K562 (cell line): ENCODE data around the gene SDK1. TPM values are rescaled to one million over a fixed set of nuclear protein-coding genes. Genes with fewer than 3 reads are reported as not detected.

Experiments
- ATAC-seq: fragments of 200-7000 bp; cut with Tn5 transposase; 3 replicates; pipeline ENCODE4 v1.9.1; 2020; ENCODE audit warnings: moderate library complexity
- BruUV-seq: library from RNA; stranded (reverse); fragments of 400-500 nt; replicated peaks from 2 replicates; lab custom pipeline; 2021; lab: Mats Ljungman, UMichigan
- CTCF ChIA-PET: fragments of 300-600 bp; formaldehyde crosslinking; extraction: SDS; loops from one replicate; lab custom pipeline; 2021; ENCODE audit warnings: low intra/inter-chr PET ratio; lab: Yijun Ruan, JAX
- POLR2A ChIA-PET: fragments of 300-600, 350-650 bp; sonication (Branson Sonifier 250); formaldehyde crosslinking; extraction: SDS; loops from one replicate; lab custom pipeline; 2021; ENCODE audit warnings: antibody characterized with exemption, inconsistent platforms; lab: Yijun Ruan, JAX
- DNase-seq, 4 experiments: peaks; one replicate each; pipeline versions ENCODE4 v3.0.0 to v3.0.0-alpha.2; 2011 to 2018; ENCODE audit warnings: low spot score in 3 of 4, mixed read lengths in 3 of 4; ENCODE audit errors: extremely low read depth in 1 of 4
- FAIRE-seq: peaks from 2 replicates; lab custom pipeline; 2011; peaks lifted over from hg19 to GRCh38; lab: Jason Lieb, UNC
- H2AFZ ChIP-seq: 2 replicates; pipeline ENCODE4 v1.6.0; 2011; ENCODE audit warnings: low read depth, low read length, control low read depth, inconsistent platforms
- H3K27ac ChIP-seq: fragments of 200-600 bp; 3 replicates; pipeline ENCODE4 v1.8.0; 2011; ENCODE audit warnings: low read depth, mild to moderate bottlenecking, control low read depth, inconsistent platforms, low read length, moderate library complexity, mixed read lengths; ENCODE audit errors: extremely low read depth
- H3K27me3 ChIP-seq, 2 experiments: fragments of 300-600 bp in 1 of 2; 2 replicates in 1 of 2; 3 replicates in 1 of 2; pipeline versions ENCODE4 v1.6.0 to v1.8.0; 2011; ENCODE audit warnings: inconsistent platforms in 2 of 2, low read length in 2 of 2, mild to moderate bottlenecking in 1 of 2, mixed read lengths in 1 of 2, moderate library complexity in 1 of 2; ENCODE audit not compliant: control insufficient read depth in 2 of 2, insufficient read depth in 2 of 2
- H3K36me3 ChIP-seq: fragments of 300-600 bp; 3 replicates; pipeline ENCODE4 v1.8.0; 2011; ENCODE audit warnings: mild to moderate bottlenecking, low read length, inconsistent platforms; ENCODE audit not compliant: control insufficient read depth, insufficient read depth
- H3K4me1 ChIP-seq, 2 experiments: fragments of 200-600 bp in 1 of 2; replicated peaks in 1 of 2; 2 replicates in 1 of 2; 3 replicates in 1 of 2; pipeline versions ENCODE4 v1.5.1 to v1.8.0; 2011; ENCODE audit warnings: inconsistent platforms in 2 of 2, low read length in 2 of 2, mild to moderate bottlenecking in 1 of 2, mixed read lengths in 1 of 2, moderate library complexity in 1 of 2; ENCODE audit not compliant: control insufficient read depth in 2 of 2, insufficient read depth in 2 of 2
- H3K4me2 ChIP-seq: 2 replicates; pipeline ENCODE4 v1.6.1; 2011; ENCODE audit warnings: low read length, control low read depth, inconsistent platforms, mixed read lengths; ENCODE audit not compliant: insufficient read depth
- H3K4me3 ChIP-seq: fragments of 200-600 bp; sonication (generic), shearing (Covaris generic); 2 replicates; pipeline ENCODE4 v1.5.1; 2016; ENCODE audit warnings: control low read depth, inconsistent platforms
- H3K79me2 ChIP-seq: fragments of 200-600 bp; 3 replicates; pipeline ENCODE4 v1.8.0; 2011; ENCODE audit warnings: low read length, inconsistent platforms; ENCODE audit not compliant: control insufficient read depth, insufficient read depth
- H3K9ac ChIP-seq, 2 experiments: 2 replicates each; pipeline versions ENCODE4 v1.6.0 to v1.6.1; 2011; ENCODE audit warnings: low read depth in 2 of 2, low read length in 2 of 2, control low read depth in 1 of 2, inconsistent platforms in 1 of 2, mild to moderate bottlenecking in 1 of 2, mixed read lengths in 1 of 2; ENCODE audit not compliant: insufficient read depth in 1 of 2
- H3K9me1 ChIP-seq: one replicate; pipeline ENCODE4 v1.6.0; 2011; ENCODE audit warnings: inconsistent platforms, mild to moderate bottlenecking, low read length, moderate library complexity; ENCODE audit not compliant: control insufficient read depth, insufficient read depth
- H3K9me3 ChIP-seq: replicated peaks from 2 replicates; pipeline ENCODE4 v1.5.1; 2011; ENCODE audit warnings: low read depth, low read length, inconsistent platforms; ENCODE audit not compliant: control insufficient read depth, insufficient read depth
- H4K20me1 ChIP-seq: replicated peaks from 2 replicates; pipeline ENCODE4 v1.6.1; 2011; ENCODE audit warnings: low read length, inconsistent platforms, mixed read lengths; ENCODE audit not compliant: control insufficient read depth, insufficient read depth
- CREB1 ChIP-seq, 2 experiments: sonication (generic) in 1 of 2; formaldehyde crosslinking in 1 of 2; IDR thresholded peaks; 2 replicates each; pipeline versions ENCODE4 v1.6.1 to v1.8.0; 2012 to 2022; ENCODE audit warnings: inconsistent platforms in 1 of 2, mild to moderate bottlenecking in 1 of 2, missing genetic modification reagents in 1 of 2, moderate library complexity in 1 of 2
- EGR1 ChIP-seq: fragments of 450-650 bp; conservative IDR thresholded peaks from 2 replicates; pipeline ENCODE4 v1.6.1; 2017; ENCODE audit warnings: mild to moderate bottlenecking
- EHMT2 ChIP-seq: fragments of 450-650 bp; IDR thresholded peaks from 2 replicates; pipeline ENCODE4 v1.6.1; 2018; ENCODE audit warnings: antibody characterized with exemption
- MYC ChIP-seq, 2 experiments: fragments of 250-450 bp in 1 of 2; sonication (Bioruptor Pico) in 1 of 2; IDR thresholded peaks; 2 replicates each; pipeline versions ENCODE4 v1.5.1 to v1.6.1; 2012 to 2021; ENCODE audit warnings: low read depth in 2 of 2, borderline replicate concordance in 1 of 2, improper control_type of control experiment in 1 of 2, low read length in 1 of 2, mild to moderate bottlenecking in 1 of 2, moderate library complexity in 1 of 2
- RBM17 ChIP-seq: fragments of 200-400 bp; formaldehyde crosslinking; IDR thresholded peaks from 2 replicates; pipeline ENCODE4 v1.6.1; 2017; ENCODE audit warnings: low read depth, mild to moderate bottlenecking, low read length, borderline replicate concordance
- STAT5A ChIP-seq: IDR thresholded peaks from 2 replicates; pipeline ENCODE4 v1.6.1; 2012; ENCODE audit warnings: low read length, inconsistent platforms, borderline replicate concordance
- TFAM ChIP-seq: fragments of 250-450 bp; sonication (Bioruptor Pico); conservative IDR thresholded peaks from 2 replicates; pipeline ENCODE4 v1.5.0; 2021; ENCODE audit warnings: mild to moderate bottlenecking, moderate library complexity
- ZNF174 ChIP-seq: fragments of 250-450 bp; sonication (Bioruptor Pico); IDR thresholded peaks from 2 replicates; pipeline ENCODE4 v1.4.0; 2020; ENCODE audit warnings: mild to moderate bottlenecking
- ZNF75A ChIP-seq: fragments of 450-650 bp; formaldehyde crosslinking; IDR thresholded peaks from 2 replicates; pipeline ENCODE4 v1.4.0; 2020; ENCODE audit warnings: mild to moderate bottlenecking
- ZSCAN32 ChIP-seq: fragments of 450-650 bp; formaldehyde crosslinking; IDR thresholded peaks from 2 replicates; pipeline ENCODE4 v1.4.0; 2020; ENCODE audit warnings: mild to moderate bottlenecking, moderate library complexity
- WGBS: fragments of 100-300 bp; shearing (Covaris generic); methylation state at CpG from one replicate; pipeline ENCODE4 v1.1.6; 2016; ENCODE audit warnings: low coverage, mixed read lengths; ENCODE audit not compliant: insufficient coverage; ENCODE audit errors: missing lambda C conversion rate; 5-methylcytosine and 5-hydroxymethylcytosine counted together
- in situ Hi-C: fragments of 300-500 bp; cut with MboI; formaldehyde crosslinking; loops from 4 replicates; pipeline ENCODE4 v1.15.0; 2018; ENCODE audit warnings: inconsistent platforms, mixed read lengths
- intact Hi-C: fragments of 100-400 bp; cut with micrococcal nuclease; formaldehyde crosslinking; loops from 2 replicates; pipeline ENCODE4 v1.14.2; 2022
- polyA plus RNA-seq, 8 experiments: library from polyadenylated mRNA; depleted of rRNA in 4 of 8; stranded (reverse) in 5 of 8; unstranded in 3 of 8; fragments of >200 nt; fragmentation: Nextera tagmentation in 2 of 8; fragmentation: Illumina TruSeq in 1 of 8; extraction: Ambion mirVana in 2 of 8; extraction: Trizol in 1 of 8; gene quantifications; 2 replicates each; pipeline versions ENCODE4 v1.2.1 to v1.2.3, GENCODE V29; 2011 to 2014; ENCODE audit warnings: inconsistent platforms in 1 of 8, missing spikeins in 1 of 8
- total RNA-seq, 7 experiments: library from RNA; depleted of rRNA in 6 of 7; stranded (reverse); fragments of >200 nt in 6 of 7; fragmentation: Illumina TruSeq in 2 of 7; extraction: Trizol in 2 of 7; gene quantifications; 2 replicates each; pipeline versions ENCODE4 v1.2.1 to v1.2.3, GENCODE V29; 2011 to 2021; ENCODE audit warnings: low replicate concordance in 1 of 7
- TF ChIP-seq, protein P1 (sequence below): fragments of 250-450 bp; sonication (Bioruptor Pico); IDR thresholded peaks from 2 replicates; pipeline ENCODE4 v1.4.0; 2020; ENCODE audit warnings: mild to moderate bottlenecking, moderate library complexity

Gene SDK1
- total and polyA plus RNA-seq, 9 of the 15 experiments (the other 6 are each of a cell fraction or from before 2014, with no cell fraction given), result 0.16 TPM; not detected in 8

- no peak overlapping the region for H3K9ac ChIP-seq
- FAIRE-seq (no peak), DNase-seq (no peak), ATAC-seq (no peak)
- no peaks in the 10 kb centered on the region for H3K36me3 ChIP-seq
- H3K79me2 ChIP-seq, result no peaks in the 10 kb centered on the region
- 2% methylated on average over 8 of the region's 9 CpGs for WGBS
- H4K20me1 ChIP-seq, result no peaks in the 10 kb centered on the region
- no peak overlapping the region for H3K27ac ChIP-seq
- no peaks in the 10 kb centered on the region for H3K4me1 ChIP-seq
- CTCF ChIA-PET, result no interaction called here
- peaks cover 5 to 53% of the 10 kb centered on the region in 2 experiments; a peak in 3 of 5 replicates for H3K27me3 ChIP-seq
- H3K4me3 ChIP-seq, result no peak overlapping the region
- TF ChIP-seq ZNF174 (CRISPR knock-in tag) (no peak), ZSCAN32 (CRISPR knock-in tag) (no peak), MYC (IDR thresholded peaks at IDR 0.05; ENCODE audit: low read depth, low read length) (no peak), MYC (CRISPR knock-in tag; IDR thresholded peaks at IDR 0.05; ENCODE audit: borderline replicate concordance, low read depth) (no peak), EHMT2 (no peak), CREB1 (IDR thresholded peaks at IDR 0.05) (no peak), CREB1 (CRISPR knock-in tag; IDR thresholded peaks at IDR 0.05) (no peak), ZNF75A (CRISPR knock-in tag) (no peak), EGR1 (no peak), TFAM (no peak), STAT5A (no peak), RBM17 (no peak)
- TF ChIP-seq, protein P1, sequence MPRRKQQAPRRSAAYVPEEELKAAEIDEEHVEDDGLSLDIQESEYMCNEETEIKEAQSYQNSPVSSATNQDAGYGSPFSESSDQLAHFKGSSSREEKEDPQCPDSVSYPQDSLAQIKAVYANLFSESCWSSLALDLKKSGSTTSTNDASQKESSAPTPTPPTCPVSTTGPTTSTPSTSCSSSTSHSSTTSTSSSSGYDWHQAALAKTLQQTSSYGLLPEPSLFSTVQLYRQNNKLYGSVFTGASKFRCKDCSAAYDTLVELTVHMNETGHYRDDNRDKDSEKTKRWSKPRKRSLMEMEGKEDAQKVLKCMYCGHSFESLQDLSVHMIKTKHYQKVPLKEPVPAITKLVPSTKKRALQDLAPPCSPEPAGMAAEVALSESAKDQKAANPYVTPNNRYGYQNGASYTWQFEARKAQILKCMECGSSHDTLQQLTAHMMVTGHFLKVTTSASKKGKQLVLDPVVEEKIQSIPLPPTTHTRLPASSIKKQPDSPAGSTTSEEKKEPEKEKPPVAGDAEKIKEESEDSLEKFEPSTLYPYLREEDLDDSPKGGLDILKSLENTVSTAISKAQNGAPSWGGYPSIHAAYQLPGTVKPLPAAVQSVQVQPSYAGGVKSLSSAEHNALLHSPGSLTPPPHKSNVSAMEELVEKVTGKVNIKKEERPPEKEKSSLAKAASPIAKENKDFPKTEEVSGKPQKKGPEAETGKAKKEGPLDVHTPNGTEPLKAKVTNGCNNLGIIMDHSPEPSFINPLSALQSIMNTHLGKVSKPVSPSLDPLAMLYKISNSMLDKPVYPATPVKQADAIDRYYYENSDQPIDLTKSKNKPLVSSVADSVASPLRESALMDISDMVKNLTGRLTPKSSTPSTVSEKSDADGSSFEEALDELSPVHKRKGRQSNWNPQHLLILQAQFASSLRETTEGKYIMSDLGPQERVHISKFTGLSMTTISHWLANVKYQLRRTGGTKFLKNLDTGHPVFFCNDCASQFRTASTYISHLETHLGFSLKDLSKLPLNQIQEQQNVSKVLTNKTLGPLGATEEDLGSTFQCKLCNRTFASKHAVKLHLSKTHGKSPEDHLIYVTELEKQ (CRISPR knock-in tag), result no peak
- TF ChIP-seq, all 486 proteins: peak for 0
- in situ Hi-C loops (no loop called here), intact Hi-C loops (no loop called here)
- H3K4me2 ChIP-seq, result no peak overlapping the region
- no peaks in the 10 kb centered on the region for H3K9me1 ChIP-seq
- H2AFZ ChIP-seq, result no peak overlapping the region
- POLR2A ChIA-PET, result no interaction called here
- no TSS peak for BruUV-seq
- no peaks in the 10 kb centered on the region for H3K9me3 ChIP-seq
These were observed 972.6 kb downstream of the SDK1 start for GRCh38 chr7:4273566-4274230.
